Sigmoid colon (tissue), 3 donors: ENCODE data around the gene ADGRF3.

Experiments used
- POLR2A ChIP-seq, 2 donors: fragments of 450-650 bp; IDR thresholded peaks; one replicate each; pipeline ENCODE4 v1.6.1; 2016; ENCODE audit warnings: antibody characterized with exemption in 2 of 2, mild to moderate bottlenecking in 2 of 2, moderate library complexity in 2 of 2
- TF ChIP-seq, protein P1 (sequence below), 4 experiments: fragments of 450-650 bp in 3 of 4; fragments of 200-600 bp in 1 of 4; IDR thresholded peaks; one replicate each; pipeline ENCODE4 v1.5.1; 2016 to 2019; ENCODE audit warnings: antibody characterized with exemption in 4 of 4, mild to moderate bottlenecking in 3 of 4, moderate library complexity in 2 of 4

DNA sequence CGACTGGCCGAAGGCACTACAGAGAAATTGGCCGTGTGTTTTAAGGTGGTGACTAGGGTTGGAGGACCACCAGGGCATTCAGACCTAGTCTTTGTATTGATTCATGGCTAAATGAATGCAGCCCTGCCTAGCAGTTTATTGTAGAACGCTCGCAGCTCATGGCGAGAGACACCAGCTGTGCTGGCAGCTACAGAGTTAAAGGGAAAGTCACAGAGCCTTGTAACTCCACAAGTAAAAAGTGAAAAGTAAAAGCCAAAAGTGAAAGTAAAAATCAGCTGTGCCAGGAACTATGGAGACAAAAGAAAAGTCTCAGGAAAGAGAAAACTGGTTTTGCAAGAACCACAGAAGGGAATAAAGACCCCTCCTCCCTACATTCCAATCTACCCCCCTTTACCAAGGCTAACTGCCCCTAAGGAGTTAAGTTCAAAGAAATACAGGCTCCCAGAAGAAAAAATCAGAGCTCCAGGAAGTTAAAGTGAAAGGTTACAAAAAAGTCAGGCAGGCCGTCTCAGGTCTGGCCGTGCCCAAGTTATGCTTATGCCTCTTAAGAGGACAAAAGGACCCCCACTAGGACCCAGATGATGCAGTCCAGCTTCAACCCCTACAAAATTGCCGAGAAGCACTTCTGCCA is 47.0 kb downstream of the ADGRF3 start:
- TF ChIP-seq, protein P1, sequence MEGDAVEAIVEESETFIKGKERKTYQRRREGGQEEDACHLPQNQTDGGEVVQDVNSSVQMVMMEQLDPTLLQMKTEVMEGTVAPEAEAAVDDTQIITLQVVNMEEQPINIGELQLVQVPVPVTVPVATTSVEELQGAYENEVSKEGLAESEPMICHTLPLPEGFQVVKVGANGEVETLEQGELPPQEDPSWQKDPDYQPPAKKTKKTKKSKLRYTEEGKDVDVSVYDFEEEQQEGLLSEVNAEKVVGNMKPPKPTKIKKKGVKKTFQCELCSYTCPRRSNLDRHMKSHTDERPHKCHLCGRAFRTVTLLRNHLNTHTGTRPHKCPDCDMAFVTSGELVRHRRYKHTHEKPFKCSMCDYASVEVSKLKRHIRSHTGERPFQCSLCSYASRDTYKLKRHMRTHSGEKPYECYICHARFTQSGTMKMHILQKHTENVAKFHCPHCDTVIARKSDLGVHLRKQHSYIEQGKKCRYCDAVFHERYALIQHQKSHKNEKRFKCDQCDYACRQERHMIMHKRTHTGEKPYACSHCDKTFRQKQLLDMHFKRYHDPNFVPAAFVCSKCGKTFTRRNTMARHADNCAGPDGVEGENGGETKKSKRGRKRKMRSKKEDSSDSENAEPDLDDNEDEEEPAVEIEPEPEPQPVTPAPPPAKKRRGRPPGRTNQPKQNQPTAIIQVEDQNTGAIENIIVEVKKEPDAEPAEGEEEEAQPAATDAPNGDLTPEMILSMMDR (IDR thresholded peaks at IDR 0.05), result no peak
- no peak for TF ChIP-seq POLR2A (IDR thresholded peaks at IDR 0.05)
